8988T (cell line): ENCODE measurements around the gene CES5A.
"Not testable (repeated sequence)": the region's sequence is repeated elsewhere in the genome, so short reads cannot be mapped to it uniquely, and the experiment has no call there.

ENCODE experiments used
- DNase-seq: peaks from one replicate; pipeline ENCODE4 v3.0.0; 2011

The CES5A gene, protein sequence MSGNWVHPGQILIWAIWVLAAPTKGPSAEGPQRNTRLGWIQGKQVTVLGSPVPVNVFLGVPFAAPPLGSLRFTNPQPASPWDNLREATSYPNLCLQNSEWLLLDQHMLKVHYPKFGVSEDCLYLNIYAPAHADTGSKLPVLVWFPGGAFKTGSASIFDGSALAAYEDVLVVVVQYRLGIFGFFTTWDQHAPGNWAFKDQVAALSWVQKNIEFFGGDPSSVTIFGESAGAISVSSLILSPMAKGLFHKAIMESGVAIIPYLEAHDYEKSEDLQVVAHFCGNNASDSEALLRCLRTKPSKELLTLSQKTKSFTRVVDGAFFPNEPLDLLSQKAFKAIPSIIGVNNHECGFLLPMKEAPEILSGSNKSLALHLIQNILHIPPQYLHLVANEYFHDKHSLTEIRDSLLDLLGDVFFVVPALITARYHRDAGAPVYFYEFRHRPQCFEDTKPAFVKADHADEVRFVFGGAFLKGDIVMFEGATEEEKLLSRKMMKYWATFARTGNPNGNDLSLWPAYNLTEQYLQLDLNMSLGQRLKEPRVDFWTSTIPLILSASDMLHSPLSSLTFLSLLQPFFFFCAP

DNA sequence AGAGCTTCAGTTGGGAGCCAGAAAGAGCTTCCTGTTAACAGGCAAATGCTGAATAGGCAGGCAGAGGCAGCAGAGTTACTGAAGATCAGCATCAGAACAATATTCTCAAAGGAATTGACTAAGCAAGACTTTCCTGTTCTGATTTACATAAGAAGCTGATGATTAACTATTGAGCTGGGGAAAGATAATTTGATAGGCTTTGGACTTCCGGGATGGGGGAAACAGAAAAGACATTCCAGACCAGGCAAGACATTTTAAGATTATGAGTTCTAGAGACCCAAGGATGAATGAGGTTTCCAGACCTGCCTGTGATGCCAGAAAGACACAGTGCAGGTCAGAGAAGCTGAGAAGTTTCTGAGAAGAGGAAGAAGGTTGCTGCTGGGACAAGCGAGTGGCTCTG lies at the start of gene CES5A:
Gene CES5A, minus strand, starts transcription at position 101 of the 400 bp plus-strand sequence. CDS start 152 bp downstream, outside the sequence.
- no peak for DNase-seq

GRCh38 chr16:55922662-55923061 lies 47.5 kb upstream of the CES5A start:
- no peak for DNase-seq

- DNase-seq: no peak
Observed at GRCh38 chr16:55917373-55918160, 42.4 kb upstream of the CES5A start.

- DNase-seq: no peak
Observed at GRCh38 chr16:55915096-55915827, 40.1 kb upstream of the CES5A start.

GRCh38 chr16:55914383-55914782 lies 39.2 kb upstream of the CES5A start:
- no peak for DNase-seq

DNA sequence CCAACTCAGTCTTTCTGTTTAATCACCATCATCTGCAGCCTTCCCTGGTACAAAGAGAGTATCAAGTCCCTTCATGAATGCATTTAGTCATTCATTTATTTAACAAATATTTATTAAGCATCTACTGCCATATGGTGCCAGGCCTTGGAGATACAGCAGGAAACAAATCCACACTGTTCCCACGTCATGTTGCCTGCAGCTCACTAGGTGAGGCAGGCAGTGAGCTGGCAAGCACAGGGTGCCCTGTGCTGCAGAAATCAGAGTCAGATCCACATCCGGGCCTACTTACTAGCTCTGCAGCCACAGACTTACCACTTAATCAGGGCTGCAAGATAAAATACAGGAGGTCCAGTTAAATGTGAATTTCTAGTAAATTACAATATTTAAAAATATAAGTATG lies 38.5 kb upstream of the CES5A start:
- no peak for DNase-seq

DNA sequence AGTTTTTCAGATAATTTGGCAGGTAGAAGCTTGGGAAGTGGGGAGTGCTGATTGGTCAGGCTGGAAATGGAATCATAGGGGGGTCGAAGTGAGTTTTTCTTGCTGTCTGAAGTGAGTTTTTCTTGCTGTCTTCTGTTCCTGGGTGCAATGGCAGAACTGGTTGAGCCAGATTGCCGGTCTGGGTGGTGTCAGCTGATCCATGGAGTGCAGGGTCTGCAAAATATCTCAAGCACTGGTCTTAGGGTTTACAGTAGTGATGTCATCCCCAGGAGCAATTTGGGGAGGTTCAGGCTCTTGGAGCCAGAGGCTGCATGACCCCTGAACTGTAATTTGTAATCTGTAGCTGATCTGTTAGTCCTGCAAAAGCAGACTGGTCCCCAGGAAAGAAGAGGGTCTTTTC lies 37.9 kb upstream of the CES5A start:
- DNase-seq: not testable (repeated sequence)

- DNase-seq: no peak
Observed at GRCh38 chr16:55912022-55912421, 36.8 kb upstream of the CES5A start.

- DNase-seq: no peak
Observed at GRCh38 chr16:55911616-55912015, 36.4 kb upstream of the CES5A start.

DNA sequence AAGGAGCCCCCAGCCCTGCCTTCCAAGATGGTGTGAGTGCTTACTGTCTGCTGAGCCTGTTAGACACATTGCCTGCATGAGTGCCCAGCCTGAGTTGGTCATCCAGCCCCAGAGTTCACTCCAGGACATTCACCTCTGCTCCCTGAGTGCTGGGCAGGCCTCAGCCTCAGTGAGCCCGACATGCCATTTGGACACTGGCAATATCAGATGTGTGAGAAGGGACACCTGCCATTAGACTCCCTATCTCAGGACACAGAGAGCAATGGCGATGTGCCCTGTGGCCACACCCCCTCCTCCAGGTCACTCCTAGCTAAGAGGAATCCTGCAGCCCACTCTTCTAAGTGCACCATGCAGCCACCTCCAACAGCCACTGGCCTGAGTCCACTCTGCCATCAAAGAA lies 34.7 kb upstream of the CES5A start:
- DNase-seq: no peak

DNA sequence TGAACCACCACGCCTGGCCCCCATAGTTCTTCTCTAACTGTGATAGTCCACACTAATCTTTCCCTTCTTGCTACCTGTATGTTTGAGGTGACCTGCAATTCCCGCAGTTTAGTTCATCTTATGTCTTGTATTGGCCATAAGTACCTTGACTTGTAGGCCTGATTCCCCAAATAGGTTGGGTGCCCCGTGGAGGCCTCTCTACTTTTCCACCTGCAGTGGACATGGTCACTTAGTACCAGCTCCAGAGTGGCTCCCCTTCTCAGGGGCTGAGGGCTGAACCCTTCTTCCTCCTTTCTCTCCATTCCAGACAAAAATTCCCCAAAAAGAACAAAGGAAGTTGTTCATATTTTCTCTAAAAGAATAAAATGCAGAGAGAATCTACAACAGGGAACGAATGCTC lies 33.5 kb upstream of the CES5A start:
- no peak for DNase-seq

DNA sequence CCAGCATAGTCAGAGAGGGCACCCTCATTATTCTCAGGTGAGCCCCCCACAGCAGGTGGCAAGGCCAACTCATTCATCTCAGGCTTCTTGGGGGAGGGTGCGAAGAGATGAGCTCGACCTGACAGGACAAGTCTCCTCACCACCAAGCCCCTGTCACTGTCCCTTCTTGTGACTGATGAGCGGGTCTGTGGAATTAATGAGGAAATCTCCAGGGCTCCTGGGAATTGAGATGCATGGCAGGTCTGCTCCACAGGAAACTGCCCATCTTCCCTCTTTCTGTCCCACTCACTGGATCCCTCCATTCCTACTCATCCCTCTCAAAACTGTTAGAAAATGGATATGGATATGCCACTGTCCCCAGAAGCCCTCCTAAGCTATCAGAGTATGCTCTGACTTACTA lies 32.5 kb upstream of the CES5A start:
- no peak for DNase-seq

- no peak for DNase-seq
Observed at GRCh38 chr16:55906123-55906522, 30.9 kb upstream of the CES5A start.

GRCh38 chr16:55905651-55906050 lies 30.5 kb upstream of the CES5A start:
- no peak for DNase-seq

DNA sequence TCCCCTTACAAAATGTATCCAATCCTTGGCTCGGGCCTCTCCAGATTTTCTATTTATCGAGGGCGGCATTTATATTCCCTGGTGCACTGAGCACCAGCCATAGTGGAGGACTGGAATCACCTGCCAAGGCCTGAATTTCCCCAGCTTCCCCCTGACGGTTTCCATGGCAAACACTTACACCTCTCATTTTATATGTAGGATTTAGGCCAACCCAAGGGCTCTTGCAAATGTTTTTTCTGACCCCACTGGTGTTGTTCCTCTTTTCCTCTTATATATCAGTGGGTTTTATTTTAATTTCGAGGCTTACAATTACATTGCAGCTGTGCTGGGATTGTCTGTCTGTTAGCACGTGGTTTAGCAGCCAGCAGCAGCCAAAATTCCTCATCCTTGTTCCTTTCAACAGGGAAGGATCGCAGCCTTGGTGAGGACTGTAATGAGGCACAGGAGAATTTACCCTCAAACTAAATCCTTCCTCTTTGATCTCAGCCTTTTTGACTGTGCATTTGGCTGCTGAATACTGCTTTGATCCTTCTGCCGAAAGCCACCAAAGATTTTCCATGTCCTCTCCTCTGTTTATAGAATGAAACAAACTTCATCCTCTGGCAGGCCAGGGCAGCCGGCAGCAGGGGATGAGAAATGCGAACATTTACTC lies 26.5 kb upstream of the CES5A start:
- no peak for DNase-seq

DNA sequence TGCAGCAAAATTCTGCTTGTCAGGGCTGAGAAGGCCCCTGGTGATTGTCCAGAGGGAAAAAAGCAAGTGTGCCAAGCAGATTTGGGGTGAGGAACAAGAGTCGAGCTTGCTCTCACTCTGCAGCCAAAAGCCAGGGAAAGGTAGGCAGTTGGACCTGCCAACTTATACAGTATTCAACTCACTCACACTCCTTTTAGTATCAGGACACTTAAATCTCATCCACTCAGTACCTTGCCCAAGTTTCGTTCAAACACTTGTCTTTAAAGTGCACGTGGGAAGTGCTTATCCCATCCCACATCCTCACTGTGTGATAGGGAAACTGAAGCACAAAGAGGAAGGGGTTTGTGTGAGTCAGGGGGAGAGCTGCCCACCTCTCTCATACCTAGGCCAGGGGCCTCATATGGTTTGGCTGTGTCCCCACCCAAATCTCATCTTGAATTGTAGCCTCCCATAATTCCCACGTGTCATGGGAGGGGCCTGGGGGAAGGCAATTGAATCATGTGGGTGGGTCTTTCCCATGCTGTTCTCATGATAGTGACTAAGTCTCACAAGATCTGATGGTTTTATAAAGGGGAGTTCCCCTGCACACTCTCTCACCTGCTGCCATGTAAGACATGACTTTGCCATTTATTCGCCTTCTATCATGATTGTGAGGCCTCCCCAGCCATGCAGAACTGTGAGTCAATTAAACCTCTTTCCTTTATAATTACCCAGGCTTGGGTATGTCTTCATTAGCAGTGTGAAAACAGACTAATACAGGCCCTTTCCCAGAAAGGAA lies 25.6 kb upstream of the CES5A start:
- DNase-seq: no peak

- no peak for DNase-seq
Observed at GRCh38 chr16:55899857-55900256, 24.7 kb upstream of the CES5A start.

DNA sequence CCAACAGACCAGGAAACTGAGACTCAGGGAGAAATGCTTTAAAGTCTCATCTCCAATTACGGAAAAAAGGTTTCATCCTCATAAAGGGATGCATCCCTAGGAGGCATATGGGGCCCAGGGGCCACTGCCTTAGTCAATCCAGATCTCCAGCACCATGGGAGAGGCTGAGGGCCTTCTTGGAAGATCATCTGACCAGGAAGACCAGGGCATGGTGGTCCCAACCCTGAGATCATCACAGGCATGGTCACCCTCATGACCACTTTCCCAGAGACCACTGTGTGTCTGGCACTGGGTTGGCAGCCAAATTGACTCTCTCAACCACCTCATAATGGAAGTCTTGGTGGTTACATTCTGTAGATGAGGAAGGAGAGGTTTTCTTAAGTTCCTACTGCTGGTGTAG lies 23.4 kb upstream of the CES5A start:
- no peak for DNase-seq

DNA sequence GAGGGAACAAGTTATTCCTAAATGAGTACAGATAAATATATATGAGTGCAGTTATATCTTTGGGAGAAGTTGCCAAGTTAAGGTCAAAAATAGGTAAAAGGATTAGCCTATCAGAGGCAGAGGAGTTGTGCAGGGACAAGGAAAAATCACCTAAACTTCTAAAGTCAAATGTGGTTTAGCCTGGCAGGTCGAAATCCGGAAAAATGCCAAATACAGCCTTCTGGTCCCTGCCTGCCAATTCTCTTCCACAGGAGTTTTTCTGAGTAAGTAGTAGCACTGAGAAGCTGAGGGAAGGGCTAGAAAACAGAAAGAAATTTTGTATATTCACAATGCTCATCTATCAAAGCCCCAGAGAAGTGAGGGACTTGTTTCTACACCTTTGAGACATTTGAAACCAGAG lies 17.6 kb upstream of the CES5A start:
- no peak for DNase-seq

- DNase-seq: no peak
Observed at GRCh38 chr16:55889518-55889917, 14.3 kb upstream of the CES5A start.

DNA sequence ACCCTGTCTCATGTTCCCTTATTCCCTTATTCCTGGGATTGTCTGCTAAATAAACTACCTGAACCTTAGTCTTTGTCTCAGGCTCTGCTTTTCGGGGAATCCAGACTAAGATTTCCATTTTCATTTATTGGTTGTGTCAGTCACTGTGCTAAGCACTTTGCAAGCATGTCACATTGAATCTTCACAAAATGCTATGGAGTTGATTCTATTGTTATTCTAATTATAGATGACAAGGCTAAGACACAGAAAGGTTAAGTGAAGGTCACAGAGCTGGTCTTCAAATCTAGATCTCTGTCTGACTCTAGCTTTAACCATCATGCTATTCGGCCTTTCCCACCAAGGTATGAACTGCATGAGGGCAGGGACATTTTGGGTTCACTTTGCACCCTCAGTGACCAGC lies 13.4 kb upstream of the CES5A start:
- no peak for DNase-seq

- no peak for DNase-seq
Observed at GRCh38 chr16:55876854-55877253, 1.7 kb upstream of the CES5A start.
